Globus pallidus (tissue), 1 donor: Measurements from ENCODE around the gene ZNF784.

ENCODE experiments used
- DNase-seq: peaks from one replicate; pipeline ENCODE4 v3.0.0-alpha.2; 2015; ENCODE audit warnings: low spot score

ZNF784 gene, protein sequence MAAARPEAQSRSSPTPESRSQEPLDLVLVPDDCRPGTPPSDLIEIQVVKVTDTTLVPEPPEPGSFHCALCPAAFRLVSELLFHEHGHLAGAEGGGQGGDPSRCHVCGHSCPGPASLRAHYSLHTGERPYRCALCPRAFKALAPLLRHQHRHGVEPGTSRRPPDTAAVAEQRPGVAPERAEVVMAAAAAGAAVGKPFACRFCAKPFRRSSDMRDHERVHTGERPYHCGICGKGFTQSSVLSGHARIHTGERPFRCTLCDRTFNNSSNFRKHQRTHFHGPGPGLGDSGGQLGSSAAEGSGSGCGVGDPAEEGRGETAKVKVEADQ

GRCh38 chr19:55624109-55625003 is at the start of gene ZNF784:
TSS of gene ZNF784 (minus strand) at chr19:55624566. CDS start at chr19:55624561, 5 bp downstream.
- DNase-seq: peak; percentile 88

DNA sequence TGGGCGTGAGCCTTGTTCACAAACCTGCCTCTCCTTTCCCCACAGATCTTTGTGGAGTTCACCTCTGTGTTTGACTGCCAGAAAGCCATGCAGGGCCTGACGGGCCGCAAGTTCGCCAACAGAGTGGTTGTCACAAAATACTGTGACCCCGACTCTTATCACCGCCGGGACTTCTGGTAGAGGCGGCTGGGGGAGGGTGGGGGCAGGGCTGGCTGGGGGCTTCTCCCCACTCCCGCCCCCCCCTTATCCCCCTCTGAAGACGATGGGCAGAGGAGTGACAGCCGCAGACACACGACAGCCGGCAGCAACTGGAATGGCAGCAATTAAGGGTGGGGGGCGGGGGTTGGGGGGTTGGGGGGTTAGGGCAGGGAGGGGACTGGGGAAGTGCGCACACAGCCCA is 49.5 kb upstream of the ZNF784 start:
- DNase-seq: no peak

DNA sequence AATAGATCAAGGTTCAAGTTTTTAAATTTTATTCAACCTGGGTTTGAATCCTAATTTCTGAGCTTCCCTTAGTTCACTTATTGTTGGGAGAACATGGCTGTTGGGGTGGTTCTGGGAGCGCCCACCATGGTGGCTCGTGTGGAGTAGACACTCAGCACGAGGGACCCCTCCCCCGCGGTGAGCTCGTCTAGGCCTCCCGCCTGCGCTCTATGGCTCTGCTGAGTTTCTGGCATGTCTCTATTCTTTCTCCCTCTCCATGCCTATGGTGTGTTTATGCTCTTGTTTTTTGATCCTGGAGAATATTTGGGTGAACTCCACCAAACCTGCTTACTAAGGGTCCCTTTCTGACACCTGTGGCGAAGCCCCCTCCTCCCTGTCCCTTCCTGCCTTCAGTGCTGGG is 49.1 kb upstream of the ZNF784 start:
- no peak for DNase-seq

- DNase-seq: no peak
Observed at GRCh38 chr19:55672418-55672817, 48.1 kb upstream of the ZNF784 start.

- DNase-seq: no peak
Observed at GRCh38 chr19:55671054-55671378, 46.6 kb upstream of the ZNF784 start.

DNA sequence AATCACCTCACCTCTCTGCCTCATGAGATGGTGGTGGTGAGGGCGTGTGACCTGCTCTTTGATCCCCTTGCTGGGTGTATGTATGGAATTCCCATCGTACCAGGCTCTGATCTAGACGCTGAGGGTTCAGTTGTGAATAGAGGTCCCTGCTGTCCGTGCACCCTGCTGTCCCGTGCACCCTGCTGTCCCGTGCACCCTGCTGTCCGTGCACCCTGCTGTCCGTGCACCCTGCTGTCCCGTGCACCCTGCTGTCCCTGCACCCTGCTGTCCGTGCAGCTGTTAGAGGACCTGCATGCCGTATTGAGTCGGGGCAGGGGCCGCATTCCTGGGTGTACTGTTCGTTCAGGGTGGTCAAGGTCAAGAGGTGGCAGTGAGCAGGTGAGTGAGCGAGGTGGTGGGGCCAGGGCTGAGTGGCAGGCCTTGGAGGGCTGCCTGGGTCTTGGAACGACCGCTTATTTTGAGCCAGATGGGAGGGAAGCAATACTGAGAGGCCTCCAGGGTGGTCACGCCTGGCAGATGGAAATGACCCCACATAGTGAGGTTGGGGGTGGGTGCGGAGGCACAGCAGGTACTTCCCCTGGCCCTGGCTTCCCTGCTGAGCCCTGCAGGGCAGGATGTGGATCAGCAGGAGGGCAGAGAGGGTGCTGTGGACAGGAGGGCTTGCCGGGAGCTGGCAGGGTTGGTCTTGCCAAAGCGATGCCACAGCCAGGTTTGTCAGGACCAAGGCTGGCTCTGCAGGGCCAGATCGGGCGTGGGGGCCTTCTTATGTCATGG is 46.1 kb upstream of the ZNF784 start:
- DNase-seq: no peak

DNA sequence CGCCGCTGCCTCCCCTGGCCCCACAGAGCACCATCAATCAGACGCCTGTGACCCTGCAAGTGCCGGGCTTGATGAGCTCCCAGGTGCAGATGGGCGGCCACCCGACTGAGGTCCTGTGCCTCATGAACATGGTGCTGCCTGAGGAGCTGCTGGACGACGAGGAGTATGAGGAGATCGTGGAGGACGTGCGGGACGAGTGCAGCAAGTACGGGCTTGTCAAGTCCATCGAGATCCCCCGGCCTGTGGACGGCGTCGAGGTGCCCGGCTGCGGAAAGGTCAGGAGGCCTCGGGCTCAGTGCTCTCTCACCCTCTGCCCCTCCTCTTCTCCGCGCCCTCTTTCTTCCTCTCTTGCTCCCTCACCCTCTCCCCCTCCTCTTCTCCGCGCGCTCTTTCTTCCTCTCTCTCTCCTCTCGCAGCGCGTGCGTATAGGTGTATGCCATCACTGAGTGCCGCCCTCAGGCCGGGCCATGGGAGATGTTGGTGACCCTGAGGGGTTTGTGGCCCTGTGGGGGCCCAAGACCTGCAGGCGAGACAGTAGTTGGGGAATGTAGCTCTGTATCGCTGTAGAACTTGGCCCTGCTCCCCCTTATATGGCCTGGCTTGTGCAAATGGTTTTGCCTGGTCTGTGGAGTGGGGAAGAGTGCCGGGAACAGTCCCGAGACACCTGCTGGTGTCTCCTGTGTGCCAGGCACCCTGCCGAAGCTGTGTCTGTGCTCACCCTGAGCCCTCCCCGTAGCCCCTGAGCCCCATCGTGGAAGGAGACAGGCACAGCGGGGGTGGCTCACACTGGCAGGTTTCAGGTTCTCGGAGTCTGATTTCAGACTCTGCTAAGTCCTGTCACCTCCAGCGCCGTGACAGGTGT is 45.3 kb upstream of the ZNF784 start:
- no peak for DNase-seq

- no peak for DNase-seq
Observed at GRCh38 chr19:55668603-55669348, 44.4 kb upstream of the ZNF784 start.

DNA sequence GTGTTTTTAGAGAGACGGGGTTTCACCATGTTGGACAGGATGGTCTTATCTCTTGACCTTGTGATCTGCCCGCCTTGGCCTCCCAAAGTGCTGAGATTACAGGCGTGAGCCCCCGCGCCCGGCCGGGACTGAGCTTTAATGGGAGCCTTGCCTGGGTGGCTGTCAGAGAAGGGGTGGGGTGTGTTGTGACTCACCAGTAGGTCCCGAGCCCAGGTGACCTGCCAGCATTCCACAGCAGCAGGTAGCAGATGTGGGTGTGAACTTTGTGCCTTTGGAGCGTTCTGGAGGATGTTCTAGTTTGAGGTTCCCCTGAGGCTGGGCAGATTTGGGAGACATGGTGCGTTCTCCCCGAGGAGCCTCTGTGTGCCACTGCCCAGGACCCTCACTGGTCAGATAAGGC is 43.6 kb upstream of the ZNF784 start:
- DNase-seq: no peak

GRCh38 chr19:55667511-55667910 is 43.1 kb upstream of the ZNF784 start:
- DNase-seq: no peak

DNA sequence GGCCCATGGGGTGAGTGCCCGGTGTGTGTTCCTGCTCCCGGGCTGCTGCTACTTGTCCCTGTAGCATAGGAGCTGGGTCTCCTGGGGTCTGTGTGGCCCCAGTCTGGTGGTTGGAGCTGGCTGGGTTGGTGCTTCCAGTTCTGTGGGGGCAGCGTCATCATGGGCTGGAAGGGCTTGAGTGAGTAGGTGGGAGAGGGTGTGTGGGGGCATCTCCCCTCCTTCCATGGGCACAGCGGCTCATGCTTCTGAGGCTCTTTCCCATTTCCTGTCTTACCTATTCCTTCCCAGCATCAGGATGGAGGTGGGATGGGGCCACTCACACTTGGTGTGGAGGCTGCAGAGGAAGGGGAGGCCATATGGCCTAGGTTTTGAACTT is 42.6 kb upstream of the ZNF784 start:
- no peak for DNase-seq

GRCh38 chr19:55666343-55667005 is 42.1 kb upstream of the ZNF784 start:
- DNase-seq: no peak

DNA sequence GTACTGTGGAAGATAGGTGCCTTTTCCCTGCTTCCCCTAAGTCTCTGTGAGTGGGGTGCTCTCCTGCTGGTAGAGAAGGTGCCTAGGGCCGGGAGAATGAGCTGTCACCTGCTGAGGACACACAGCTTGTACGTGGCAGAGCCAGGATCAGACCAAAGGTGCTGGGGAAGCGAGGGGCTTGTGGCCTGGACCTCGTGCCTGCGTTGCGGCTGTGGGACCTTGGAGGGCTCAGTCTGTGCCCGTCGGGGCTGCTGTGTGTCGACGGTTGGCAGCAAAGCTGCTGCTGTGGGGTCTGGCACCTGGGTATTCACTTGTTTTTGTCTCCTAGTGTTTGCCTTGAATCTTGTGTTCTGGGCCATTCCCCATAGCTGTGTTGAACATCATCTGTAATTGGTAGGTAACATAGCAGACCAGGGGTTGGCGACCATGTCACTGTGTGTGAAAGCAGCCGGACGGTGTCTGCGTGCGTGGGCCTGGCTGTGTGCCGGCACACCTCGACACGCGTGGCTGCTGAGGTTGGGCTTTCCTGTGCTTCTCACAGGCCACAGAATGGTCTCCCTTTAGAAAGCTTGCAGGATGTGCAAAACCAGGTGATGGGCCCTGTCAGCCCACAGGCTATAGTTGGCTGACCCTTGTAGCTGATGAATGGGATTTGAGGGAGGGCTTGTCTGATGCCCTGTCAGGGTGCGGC is 39.6 kb upstream of the ZNF784 start:
- no peak for DNase-seq

DNA sequence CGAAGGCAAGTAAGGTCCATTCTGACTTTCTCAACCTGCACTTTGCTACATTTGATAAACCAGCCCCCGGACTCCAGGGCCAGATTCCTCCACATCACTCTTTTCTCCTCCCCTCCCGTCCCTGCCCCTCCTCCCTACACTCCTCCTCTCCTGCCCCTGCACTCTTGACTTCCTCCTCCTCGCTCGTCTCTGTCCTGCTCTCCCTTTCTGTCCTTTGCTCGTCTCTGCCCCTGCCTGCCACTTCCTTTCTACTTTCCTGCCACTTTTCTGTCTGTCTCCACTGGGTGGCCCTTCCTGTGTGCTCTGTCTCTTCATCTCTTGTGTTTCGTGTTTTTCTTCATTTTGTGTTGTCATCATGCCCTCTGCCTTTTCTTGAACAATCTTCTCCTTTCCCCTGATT is 37.5 kb upstream of the ZNF784 start:
- DNase-seq: no peak

- no peak for DNase-seq
Observed at GRCh38 chr19:55660991-55661390, 36.6 kb upstream of the ZNF784 start.

DNA sequence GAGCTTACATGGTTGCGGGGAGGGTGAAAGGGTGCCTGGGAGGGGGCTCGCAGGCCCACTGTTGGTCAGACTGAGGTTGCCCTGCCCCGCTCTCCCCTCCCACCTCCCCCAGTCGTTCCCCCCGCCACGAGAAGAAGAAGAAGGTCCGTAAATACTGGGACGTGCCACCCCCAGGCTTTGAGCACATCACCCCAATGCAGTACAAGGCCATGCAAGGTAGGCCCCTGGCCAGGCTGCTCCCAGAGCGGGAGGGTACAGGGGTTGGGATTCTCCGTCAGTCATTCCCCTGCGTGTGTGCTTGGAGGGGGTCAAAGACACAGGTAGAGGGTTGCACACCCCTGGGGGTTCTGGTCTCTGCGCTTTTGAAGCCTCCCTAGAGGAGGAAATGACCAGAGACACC is 36.0 kb upstream of the ZNF784 start:
- no peak for DNase-seq

DNA sequence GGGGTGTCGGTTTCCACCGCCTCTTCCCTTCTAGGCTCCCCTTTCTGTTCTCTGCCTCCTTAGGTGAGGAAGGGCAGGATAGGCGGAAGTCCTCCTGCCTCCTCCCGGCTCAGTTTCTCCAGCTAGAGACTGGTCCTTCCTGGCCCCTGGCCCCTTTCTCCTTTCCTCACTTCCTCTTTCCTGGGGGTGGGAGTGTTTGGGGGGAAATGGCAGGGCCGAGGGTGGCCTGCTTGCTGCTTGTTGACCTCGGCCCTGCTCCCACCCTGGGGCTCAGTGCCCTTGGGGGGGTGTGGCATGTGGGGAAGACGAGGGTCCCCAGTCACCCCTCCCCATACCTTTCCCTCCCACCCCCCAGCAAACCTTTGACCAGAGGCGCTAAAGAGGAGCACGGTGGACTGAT is 35.5 kb upstream of the ZNF784 start:
- no peak for DNase-seq

GRCh38 chr19:55658846-55659459 is 34.6 kb upstream of the ZNF784 start:
- DNase-seq: no peak

GRCh38 chr19:55656988-55657747 is 32.8 kb upstream of the ZNF784 start:
- no peak for DNase-seq
